Hepatocyte (in vitro differentiated cells): ENCODE measurements around the gene HHAT. TPM values are rescaled to one million over a fixed set of nuclear protein-coding genes. Genes with fewer than 3 reads are reported as not detected.

Source experiments
- DNase-seq: peaks from one replicate; pipeline ENCODE4 v3.0.0-alpha.2; 2016; ENCODE audit warnings: low spot score
- H2AFZ ChIP-seq: fragments of 200-600 bp; sonication (generic); 2 replicates; pipeline ENCODE4 v1.6.0; 2016; ENCODE audit warnings: antibody characterized with exemption, mild to moderate bottlenecking
- H3K27ac ChIP-seq: fragments of 200-600 bp; sonication (generic); 2 replicates; pipeline ENCODE4 v1.5.1; 2016; ENCODE audit warnings: mild to moderate bottlenecking
- H3K27me3 ChIP-seq: fragments of 200-600 bp; sonication (generic); 2 replicates; pipeline ENCODE4 v1.6.1; 2016
- H3K36me3 ChIP-seq: fragments of 200-600 bp; sonication (generic); replicated peaks from 2 replicates; pipeline ENCODE4 v1.5.1; 2016; ENCODE audit warnings: low read depth; ENCODE audit not compliant: insufficient read depth
- H3K4me1 ChIP-seq: fragments of 200-600 bp; sonication (generic); 2 replicates; pipeline ENCODE4 v1.5.1; 2016; ENCODE audit warnings: mild to moderate bottlenecking, moderate library complexity; ENCODE audit not compliant: insufficient read depth
- H3K4me2 ChIP-seq: fragments of 200-600 bp; sonication (generic); 2 replicates; pipeline ENCODE4 v1.6.0; 2016
- H3K4me3 ChIP-seq: fragments of 200-600 bp; sonication (generic); 2 replicates; pipeline ENCODE4 v1.5.1; 2016; ENCODE audit warnings: mild to moderate bottlenecking
- H3K79me2 ChIP-seq: fragments of 200-600 bp; sonication (generic); 2 replicates; pipeline ENCODE4 v1.6.0; 2017; ENCODE audit warnings: mild to moderate bottlenecking
- H3K9me2 ChIP-seq: fragments of 200-600 bp; sonication (generic); replicated peaks from 2 replicates; pipeline ENCODE4 v1.6.0; 2017; ENCODE audit warnings: mild to moderate bottlenecking; ENCODE audit not compliant: insufficient read depth
- H3K9me3 ChIP-seq: fragments of 200-600 bp; sonication (generic); 2 replicates; pipeline ENCODE4 v1.5.1; 2016; ENCODE audit warnings: low read depth, mild to moderate bottlenecking
- H4K20me1 ChIP-seq: fragments of 200-600 bp; sonication (generic); 2 replicates; pipeline ENCODE4 v1.6.0; 2016; ENCODE audit warnings: mild to moderate bottlenecking; ENCODE audit not compliant: insufficient read depth, poor library complexity, severe bottlenecking
- CTCF ChIP-seq: fragments of 200-600 bp; sonication (generic); IDR thresholded peaks from 2 replicates; pipeline ENCODE4 v1.5.1; 2016; ENCODE audit warnings: antibody characterized with exemption, mild to moderate bottlenecking; ENCODE audit not compliant: poor library complexity
- EZH2 ChIP-seq: fragments of 200-600 bp; sonication (generic); IDR thresholded peaks from 2 replicates; pipeline ENCODE4 v1.6.1; 2016; ENCODE audit warnings: antibody characterized with exemption, mild to moderate bottlenecking, borderline replicate concordance
- EZH2phosphoT487 ChIP-seq: fragments of 200-600 bp; sonication (generic); IDR thresholded peaks from one replicate; pipeline ENCODE4 v1.6.1; 2018; ENCODE audit warnings: antibody characterized with exemption, mild to moderate bottlenecking, low read depth, moderate library complexity; ENCODE audit not compliant: unreplicated experiment, severe bottlenecking
- WGBS: methylation state at CpG from one replicate; pipeline ENCODE4 v1.1.6; 2016; ENCODE audit warnings: low lambda C conversion rate; ENCODE audit errors: missing lambda C conversion rate; 5-methylcytosine and 5-hydroxymethylcytosine counted together
- polyA plus RNA-seq: library from polyadenylated mRNA; unstranded; fragments of >200 nt; fragmentation: Nextera tagmentation; extraction: Ambion mirVana; gene quantifications from 2 replicates; pipeline ENCODE4 v1.2.1, GENCODE V29; 2016
- total RNA-seq: library from RNA; depleted of rRNA; stranded (reverse); fragments of >200 nt; gene quantifications from 2 replicates; pipeline ENCODE4 v1.2.3, GENCODE V29; 2014

Gene HHAT
- total and polyA plus RNA-seq, 2 experiments from 2014 or later: 5.3 to 6.3 TPM

- Histone ChIP-seq H3K4me2 (no peak overlapping the region), H3K36me3 (no peaks in the 10 kb centered on the region), H3K9me3 (no peaks in the 10 kb centered on the region), H3K4me1 (no peaks in the 10 kb centered on the region), H4K20me1 (no peaks in the 10 kb centered on the region), H2AFZ (no peak overlapping the region), H3K9me2 (no peaks in the 10 kb centered on the region), H3K4me3 (no peak overlapping the region), H3K79me2 (no peaks in the 10 kb centered on the region), H3K27ac (no peak overlapping the region), H3K27me3 (no peaks in the 10 kb centered on the region)
- DNase-seq: no peak
- TF ChIP-seq EZH2phosphoT487 (no peak), CTCF (no peak), EZH2 (no peak)
These were observed 239.9 kb downstream of the HHAT start for GRCh38 chr1:210568631-210569030.

DNA sequence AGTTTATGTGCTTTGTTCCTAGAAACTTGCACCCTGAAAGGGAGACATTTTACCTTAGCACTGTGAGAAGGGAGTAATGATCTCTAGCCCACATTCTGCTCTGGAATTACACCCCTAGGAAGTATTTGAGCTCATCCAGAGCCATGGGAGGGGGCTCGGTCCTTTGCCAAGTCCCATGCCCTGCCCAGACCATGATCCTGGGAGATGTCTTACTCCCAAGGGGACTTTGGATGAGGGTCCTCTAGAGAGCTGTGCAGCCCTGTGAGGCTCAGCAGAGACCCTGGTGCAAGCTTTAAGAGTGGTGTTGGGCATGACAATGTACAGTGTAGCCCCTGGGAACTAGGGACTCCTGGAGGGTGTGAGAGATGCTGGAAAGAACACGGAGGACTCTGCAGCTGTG, 241.4 kb downstream of the HHAT start:
- no peaks in the 10 kb centered on the region for H3K9me3 ChIP-seq
- no peak overlapping the region for H2AFZ ChIP-seq
- H3K4me2 ChIP-seq: no peak overlapping the region
- H3K9me2 ChIP-seq: no peaks in the 10 kb centered on the region
- H3K27ac ChIP-seq: no peak overlapping the region
- H3K4me1 ChIP-seq: no peaks in the 10 kb centered on the region
- no peak overlapping the region for H3K4me3 ChIP-seq
- H3K36me3 ChIP-seq: no peaks in the 10 kb centered on the region
- H3K79me2 ChIP-seq: no peaks in the 10 kb centered on the region
- H3K27me3 ChIP-seq: no peaks in the 10 kb centered on the region
- no peaks in the 10 kb centered on the region for H4K20me1 ChIP-seq
- no peak for DNase-seq
- 76% methylated on average over 2 of the region's 2 CpGs for WGBS
- TF ChIP-seq CTCF (no peak), EZH2phosphoT487 (no peak), EZH2 (no peak)

DNA sequence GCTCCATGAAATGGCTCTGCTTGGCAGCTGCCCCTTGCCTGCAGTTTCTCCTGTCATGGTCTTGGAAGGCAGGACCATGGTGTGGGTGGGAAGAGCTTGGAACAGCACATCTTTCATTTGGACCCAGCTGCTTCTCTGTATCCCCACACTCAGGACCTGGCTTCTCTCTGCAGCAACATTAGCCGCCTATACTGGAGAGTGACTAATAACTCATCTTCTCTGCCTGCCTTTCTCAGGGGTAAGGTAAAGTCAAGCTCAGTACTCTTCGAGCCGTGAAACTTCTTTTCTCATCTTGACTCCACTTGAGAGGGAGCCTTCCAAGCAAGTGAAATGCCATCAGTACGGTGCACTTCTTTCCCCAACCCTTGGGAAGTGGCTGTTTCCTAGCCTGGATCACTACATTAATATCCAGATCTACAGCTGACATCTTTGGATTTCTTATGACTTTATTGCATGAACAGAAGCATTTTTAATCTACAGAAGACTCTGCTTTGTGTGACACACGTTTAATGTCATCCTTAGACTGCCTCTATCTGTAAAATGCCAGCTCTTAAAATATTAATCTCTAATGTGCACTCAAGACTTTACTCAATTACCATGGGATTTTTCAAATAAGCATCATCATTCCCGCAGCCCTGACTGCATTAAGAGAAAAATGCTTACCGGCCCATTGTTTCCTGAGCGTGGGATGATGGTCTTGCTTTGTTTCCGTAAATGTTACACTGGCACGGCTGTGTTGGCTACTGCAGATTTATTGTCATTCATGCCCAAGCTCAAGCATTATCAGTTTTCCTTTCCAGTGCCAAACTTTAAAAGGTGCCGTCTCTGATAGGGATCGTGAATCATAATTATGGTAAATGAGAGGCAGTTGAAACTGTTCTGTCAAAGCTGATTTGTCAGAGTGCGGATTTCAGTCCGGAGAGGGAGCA, 242.9 kb downstream of the HHAT start:
- no peak overlapping the region for H2AFZ ChIP-seq
- TF ChIP-seq EZH2phosphoT487: no peak
- TF ChIP-seq EZH2: no peak
- no peak for TF ChIP-seq CTCF
- no peaks in the 10 kb centered on the region for H3K9me3 ChIP-seq
- no peak overlapping the region for H3K4me3 ChIP-seq
- H4K20me1 ChIP-seq: no peaks in the 10 kb centered on the region
- H3K9me2 ChIP-seq: no peaks in the 10 kb centered on the region
- no peak overlapping the region for H3K4me2 ChIP-seq
- WGBS: 81% methylated on average over 14 of the region's 14 CpGs
- H3K4me1 ChIP-seq: no peaks in the 10 kb centered on the region
- DNase-seq: no peak
- no peak overlapping the region for H3K27ac ChIP-seq
- H3K27me3 ChIP-seq: no peaks in the 10 kb centered on the region
- H3K36me3 ChIP-seq: no peaks in the 10 kb centered on the region
- no peaks in the 10 kb centered on the region for H3K79me2 ChIP-seq
